Skeletal muscle satellite cell (primary cell): ENCODE results near the gene FGD3.

Source experiments
- H3K27me3 ChIP-seq: 2 replicates; pipeline ENCODE4 v1.7.0; 2013; ENCODE audit warnings: low read length; ENCODE audit not compliant: control insufficient read depth, insufficient read depth
- H3K36me3 ChIP-seq: 2 replicates; pipeline ENCODE4 v1.7.0; 2013; ENCODE audit warnings: mild to moderate bottlenecking, control low read depth, low read length; ENCODE audit not compliant: insufficient read depth
- H3K4me1 ChIP-seq: 2 replicates; pipeline ENCODE4 v1.7.0; 2013; ENCODE audit warnings: low read length; ENCODE audit not compliant: control insufficient read depth, insufficient read depth
- H3K4me2 ChIP-seq: 2 replicates; pipeline ENCODE4 v1.7.0; 2013; ENCODE audit warnings: mild to moderate bottlenecking, low read length
- H3K4me3 ChIP-seq: 2 replicates; pipeline ENCODE4 v1.7.0; 2013; ENCODE audit warnings: low read length
- H3K9ac ChIP-seq: 2 replicates; pipeline ENCODE4 v1.7.0; 2013; ENCODE audit warnings: mild to moderate bottlenecking, low read depth, low read length, moderate library complexity
- H3K9me3 ChIP-seq: replicated peaks from 2 replicates; pipeline ENCODE4 v1.7.0; 2013; ENCODE audit warnings: mild to moderate bottlenecking, control low read depth, low read length

Gene FGD3

DNA sequence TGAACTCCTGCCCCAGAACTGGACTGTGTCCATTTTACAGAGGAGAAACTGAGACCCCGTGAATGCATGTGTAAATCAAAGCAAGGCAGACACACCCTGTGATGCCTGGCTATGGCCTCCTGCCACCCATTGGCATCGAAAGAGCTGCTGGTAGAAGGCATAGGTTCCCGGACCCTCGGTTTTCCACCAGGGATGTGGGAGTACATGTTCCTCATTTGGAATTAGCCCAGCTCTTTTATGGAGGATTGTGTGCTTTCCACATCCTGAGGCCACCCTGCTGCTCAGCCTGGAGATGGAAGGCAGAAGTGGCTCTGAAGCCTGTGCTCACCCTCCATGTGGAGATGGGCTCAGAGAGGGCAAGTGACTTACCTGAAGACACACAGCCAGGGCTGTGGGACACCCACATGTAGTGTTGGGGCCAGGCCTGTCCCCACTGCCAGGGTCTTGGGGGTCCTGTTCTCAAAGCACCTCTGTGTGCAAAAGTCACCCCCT is 114.0 kb downstream of the FGD3 start:
- Histone ChIP-seq H3K9ac (no peak overlapping the region), H3K36me3 (no peaks in the 10 kb centered on the region), H3K4me2 (peak overlapping the region; percentile 19), H3K27me3 (peaks cover 5% of the 10 kb centered on the region), H3K4me3 (no peak overlapping the region), H3K4me1 (peaks cover 8% of the 10 kb centered on the region), H3K9me3 (no peaks in the 10 kb centered on the region)

DNA sequence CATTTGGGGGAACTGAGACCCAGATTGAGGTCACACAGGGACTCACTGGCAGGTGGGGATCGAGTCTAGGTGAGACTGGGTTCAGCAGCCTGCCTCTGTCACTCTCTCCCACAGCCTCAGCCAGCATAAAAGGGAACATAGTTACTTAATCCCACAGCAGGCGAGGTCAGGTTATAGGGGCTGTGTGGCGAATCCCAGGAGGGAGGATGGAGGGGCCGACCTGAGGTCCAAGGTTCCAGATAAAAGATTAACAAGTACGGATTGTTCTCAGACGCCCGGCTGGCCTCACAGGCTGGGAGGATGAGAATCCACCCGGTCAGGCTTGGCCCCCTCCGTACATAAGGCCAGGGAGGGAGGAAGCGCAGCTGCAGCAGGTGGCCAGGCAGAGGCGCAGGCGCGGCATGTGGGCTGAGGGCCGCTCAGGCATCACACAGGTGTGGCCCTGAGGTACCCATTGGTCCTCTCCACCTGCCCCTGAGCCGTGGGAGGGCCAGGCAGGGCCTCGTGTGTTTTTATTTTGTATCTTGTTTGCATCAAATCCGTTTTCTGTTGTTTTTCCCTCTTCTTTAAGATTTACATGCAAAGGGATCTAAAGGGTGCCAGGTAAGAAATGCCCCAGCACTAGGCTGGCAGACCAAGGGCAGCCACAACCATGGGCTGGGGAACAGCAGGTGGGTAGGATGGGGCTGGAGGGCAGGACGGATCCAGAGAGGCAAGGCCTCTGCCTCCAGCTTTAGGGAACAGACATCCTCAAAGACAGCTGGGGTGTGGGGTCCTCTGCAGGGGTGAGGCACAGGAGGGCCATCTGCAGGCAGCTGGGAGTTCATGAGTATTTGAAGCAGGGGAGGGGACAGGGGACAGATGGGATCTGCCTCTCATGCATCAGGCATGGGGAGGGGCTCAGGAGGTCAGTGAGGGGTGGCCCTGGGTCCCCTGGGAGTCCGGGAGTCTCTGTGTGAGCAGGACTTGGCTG is 114.8 kb downstream of the FGD3 start:
- H3K4me3 ChIP-seq: no peak overlapping the region
- H3K4me1 ChIP-seq: peaks cover 8% of the 10 kb centered on the region
- no peak overlapping the region for H3K9ac ChIP-seq
- no peaks in the 10 kb centered on the region for H3K36me3 ChIP-seq
- no peaks in the 10 kb centered on the region for H3K9me3 ChIP-seq
- H3K4me2 ChIP-seq: no peak overlapping the region
- H3K27me3 ChIP-seq: peaks cover 7% of the 10 kb centered on the region

GRCh38 chr9:93064392-93065134 is 117.2 kb downstream of the FGD3 start:
- no peaks in the 10 kb centered on the region for H3K36me3 ChIP-seq
- no peak overlapping the region for H3K9ac ChIP-seq
- H3K4me1 ChIP-seq: peaks cover 8% of the 10 kb centered on the region
- H3K4me3 ChIP-seq: no peak overlapping the region
- no peak overlapping the region for H3K4me2 ChIP-seq
- H3K9me3 ChIP-seq: no peaks in the 10 kb centered on the region
- H3K27me3 ChIP-seq: peaks cover 12% of the 10 kb centered on the region

DNA sequence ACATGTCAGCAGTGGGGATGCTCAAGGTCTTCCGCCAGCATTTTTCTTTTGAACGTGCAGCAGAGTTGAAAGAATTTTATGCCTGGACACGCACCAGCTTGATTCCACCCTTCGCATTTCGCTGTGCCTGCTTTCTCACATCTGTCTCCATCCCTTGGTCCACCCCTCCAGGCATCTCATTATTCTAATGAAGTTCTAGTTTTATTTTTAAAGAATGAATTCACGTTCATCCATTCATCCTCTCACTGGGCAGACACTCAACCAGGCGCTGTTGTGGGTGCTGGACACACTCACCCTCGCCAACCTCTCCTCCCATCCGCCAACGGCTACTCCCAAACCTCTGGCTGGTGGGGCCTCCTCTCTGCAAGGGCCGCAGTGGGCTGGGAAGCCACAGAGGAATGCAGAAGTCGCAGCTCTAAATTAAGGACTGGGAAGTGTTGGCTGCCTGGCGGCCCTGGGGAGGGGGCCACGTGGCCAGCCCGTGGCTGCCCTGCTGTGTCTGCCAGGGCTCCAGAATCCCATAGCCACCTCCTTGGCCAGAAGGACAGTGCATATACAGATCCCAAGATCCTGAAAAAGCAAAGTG is 117.9 kb downstream of the FGD3 start:
- Histone ChIP-seq H3K4me1 (peaks cover 8% of the 10 kb centered on the region), H3K9ac (no peak overlapping the region), H3K27me3 (peaks cover 14% of the 10 kb centered on the region), H3K9me3 (no peaks in the 10 kb centered on the region), H3K36me3 (no peaks in the 10 kb centered on the region), H3K4me2 (no peak overlapping the region), H3K4me3 (no peak overlapping the region)

GRCh38 chr9:93066978-93067603 is 119.8 kb downstream of the FGD3 start:
- H3K27me3 ChIP-seq: peaks cover 24% of the 10 kb centered on the region
- no peak overlapping the region for H3K4me3 ChIP-seq
- H3K9me3 ChIP-seq: no peaks in the 10 kb centered on the region
- no peaks in the 10 kb centered on the region for H3K36me3 ChIP-seq
- no peaks in the 10 kb centered on the region for H3K4me1 ChIP-seq
- no peak overlapping the region for H3K9ac ChIP-seq
- H3K4me2 ChIP-seq: no peak overlapping the region

DNA sequence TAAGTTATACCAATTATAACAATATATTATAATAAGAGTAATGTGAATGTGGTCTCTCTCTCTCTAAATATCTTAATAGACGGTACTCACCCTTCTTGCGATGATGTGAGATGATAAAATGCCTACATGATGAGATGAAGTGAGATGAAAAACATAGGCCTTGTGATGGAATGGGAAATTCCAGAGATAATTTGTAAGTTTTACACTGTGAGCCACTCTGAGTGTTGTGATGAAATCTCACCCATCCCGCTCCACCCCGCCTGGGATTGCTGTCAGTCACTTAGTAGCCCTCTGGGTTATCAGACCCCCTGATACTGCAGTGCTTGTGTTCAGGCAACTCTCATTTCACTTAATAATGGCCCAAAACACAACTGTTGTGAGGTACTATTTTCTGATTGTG is 121.6 kb downstream of the FGD3 start:
- no peaks in the 10 kb centered on the region for H3K4me1 ChIP-seq
- H3K36me3 ChIP-seq: no peaks in the 10 kb centered on the region
- no peak overlapping the region for H3K9ac ChIP-seq
- H3K27me3 ChIP-seq: peaks cover 28% of the 10 kb centered on the region
- no peak overlapping the region for H3K4me2 ChIP-seq
- no peaks in the 10 kb centered on the region for H3K9me3 ChIP-seq
- H3K4me3 ChIP-seq: no peak overlapping the region

DNA sequence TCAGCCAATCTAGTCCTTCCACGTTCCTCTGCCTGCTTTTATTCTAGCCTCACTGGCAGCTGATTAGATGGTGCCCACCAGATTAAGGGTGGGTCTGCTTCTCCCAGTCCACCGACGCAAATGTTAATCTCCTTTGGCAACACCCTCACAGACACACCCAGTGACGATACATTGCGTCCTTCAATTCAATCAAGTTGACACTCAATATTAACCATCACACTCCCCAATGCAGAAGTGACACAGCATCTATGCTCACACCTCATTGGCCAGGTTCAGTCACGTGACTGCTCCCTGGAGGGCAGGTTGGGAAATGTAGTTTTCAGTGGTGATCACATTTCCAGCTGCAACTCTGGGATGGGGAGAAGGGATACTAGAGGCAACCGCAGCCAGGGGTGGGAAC is 124.1 kb downstream of the FGD3 start:
- H3K27me3 ChIP-seq: peaks cover 25% of the 10 kb centered on the region
- no peaks in the 10 kb centered on the region for H3K4me1 ChIP-seq
- no peak overlapping the region for H3K4me3 ChIP-seq
- no peak overlapping the region for H3K4me2 ChIP-seq
- H3K9ac ChIP-seq: no peak overlapping the region
- H3K36me3 ChIP-seq: no peaks in the 10 kb centered on the region
- H3K9me3 ChIP-seq: no peaks in the 10 kb centered on the region

DNA sequence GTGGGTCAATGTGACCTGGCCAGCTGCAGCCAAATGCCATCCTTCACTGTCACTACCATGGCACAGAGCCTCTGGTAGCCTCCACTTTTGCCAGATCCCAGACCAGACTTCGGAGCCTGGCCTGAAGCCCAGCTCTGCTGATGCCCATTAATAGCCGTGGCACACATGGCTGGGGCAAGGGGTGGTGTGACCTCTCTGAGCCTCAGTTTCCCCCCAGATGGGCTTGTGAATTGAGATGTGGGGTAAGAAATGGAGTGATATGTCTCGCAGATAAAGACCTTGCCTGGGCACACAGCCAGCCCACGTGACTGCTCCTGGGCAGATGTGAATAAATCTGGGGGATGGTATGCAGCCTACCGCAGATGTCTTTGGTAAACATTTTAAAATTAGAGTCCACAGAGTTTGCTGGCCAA is 125.1 kb downstream of the FGD3 start:
- Histone ChIP-seq H3K4me2 (no peak overlapping the region), H3K9me3 (no peaks in the 10 kb centered on the region), H3K4me3 (no peak overlapping the region), H3K36me3 (no peaks in the 10 kb centered on the region), H3K27me3 (peaks cover 20% of the 10 kb centered on the region), H3K9ac (no peak overlapping the region), H3K4me1 (no peaks in the 10 kb centered on the region)

DNA sequence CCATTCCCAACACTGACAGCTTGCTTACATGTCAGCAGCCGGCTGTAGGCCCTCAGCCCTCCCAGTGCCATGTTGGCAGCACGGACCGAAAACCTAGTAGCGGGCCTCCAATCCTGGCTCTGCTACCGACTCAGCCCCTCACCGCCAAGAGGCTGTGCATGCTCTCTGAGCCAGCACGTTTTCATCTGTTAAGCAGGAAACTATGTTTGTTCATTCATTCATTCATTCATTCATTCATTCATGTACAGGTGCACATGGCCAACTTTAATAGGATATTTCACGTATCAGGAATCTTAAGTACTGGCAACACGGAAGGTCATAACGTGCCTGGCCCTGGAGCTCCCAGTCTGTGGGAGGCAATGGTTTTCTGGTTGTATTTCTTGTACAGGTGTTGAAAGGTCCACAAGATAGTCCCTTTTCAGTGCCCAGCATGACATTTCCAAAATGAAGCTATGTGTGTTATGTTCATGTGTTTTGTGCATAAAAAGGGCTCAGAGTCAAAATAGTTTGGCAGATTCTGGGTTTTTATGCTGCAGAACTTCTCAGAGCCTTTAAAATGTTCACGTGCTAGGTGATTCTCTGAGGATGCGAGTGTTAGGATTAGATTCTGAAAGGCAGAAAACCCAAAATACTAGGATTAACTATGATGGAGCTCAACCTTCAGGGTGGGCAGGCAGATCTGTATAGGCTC is 128.9 kb downstream of the FGD3 start:
- H3K4me1 ChIP-seq: no peaks in the 10 kb centered on the region
- H3K36me3 ChIP-seq: no peaks in the 10 kb centered on the region
- no peaks in the 10 kb centered on the region for H3K9me3 ChIP-seq
- H3K9ac ChIP-seq: no peak overlapping the region
- H3K4me3 ChIP-seq: no peak overlapping the region
- H3K4me2 ChIP-seq: no peak overlapping the region
- peaks cover 8% of the 10 kb centered on the region for H3K27me3 ChIP-seq

GRCh38 chr9:93076792-93077128 is 129.4 kb downstream of the FGD3 start:
- Histone ChIP-seq H3K4me2 (no peak overlapping the region), H3K4me1 (no peaks in the 10 kb centered on the region), H3K27me3 (peaks cover 6% of the 10 kb centered on the region), H3K4me3 (no peak overlapping the region), H3K9ac (no peak overlapping the region), H3K9me3 (no peaks in the 10 kb centered on the region), H3K36me3 (no peaks in the 10 kb centered on the region)

- peaks cover 4% of the 10 kb centered on the region for H3K27me3 ChIP-seq
- no peaks in the 10 kb centered on the region for H3K4me1 ChIP-seq
- no peak overlapping the region for H3K4me3 ChIP-seq
- H3K4me2 ChIP-seq: no peak overlapping the region
- no peaks in the 10 kb centered on the region for H3K36me3 ChIP-seq
- H3K9ac ChIP-seq: no peak overlapping the region
- H3K9me3 ChIP-seq: no peaks in the 10 kb centered on the region
These were observed 130.0 kb downstream of the FGD3 start for GRCh38 chr9:93077367-93077766.
